PC-9 (cell line): ENCODE data around the gene CPOX. TPM values are rescaled to one million over a fixed set of nuclear protein-coding genes. Genes with fewer than 3 reads are reported as not detected.

Source experiments
- BruUV-seq: library from RNA; stranded (reverse); fragments of 400-500 nt; replicated peaks from 2 replicates; lab custom pipeline; 2021; lab: Mats Ljungman, UMichigan
- CTCF ChIA-PET: fragments of 300-600 bp; sonication (Branson Sonifier 250); formaldehyde crosslinking; loops from one replicate; lab custom pipeline; 2022; ENCODE audit warnings: antibody characterized with exemption; lab: Charles Lee
- POLR2A ChIA-PET: fragments of 300-600 bp; sonication (Branson Sonifier 250); formaldehyde crosslinking; loops from one replicate; lab custom pipeline; 2022; ENCODE audit warnings: antibody characterized with exemption; ENCODE audit not compliant: unreplicated experiment; lab: Charles Lee
- DNase-seq, 2 experiments: peaks; one replicate each; pipeline versions ENCODE4 v3.0.0 to v3.0.0-alpha.2; 2015 to 2022; ENCODE audit warnings: mixed read lengths in 1 of 2
- H2AFZ ChIP-seq: fragments of 200-600 bp; sonication (generic); 2 replicates; pipeline ENCODE4 v1.8.1; 2017; ENCODE audit warnings: antibody characterized with exemption
- H3F3A ChIP-seq: fragments of 200-600 bp; sonication (generic); 2 replicates; pipeline ENCODE4 v1.8.1; 2017; ENCODE audit warnings: antibody characterized with exemption, mild to moderate bottlenecking, low read depth; ENCODE audit not compliant: insufficient read depth
- H3K27ac ChIP-seq: fragments of 200-600 bp; sonication (generic); 2 replicates; pipeline ENCODE4 v1.6.1; 2016; ENCODE audit warnings: mixed run types
- H3K27me3 ChIP-seq: fragments of 200-600 bp; sonication (generic); 2 replicates; pipeline ENCODE4 v1.6.1; 2016; ENCODE audit warnings: low read depth, mixed run types; ENCODE audit not compliant: insufficient read depth
- H3K36me3 ChIP-seq: fragments of 200-600 bp; sonication (generic); 2 replicates; pipeline ENCODE4 v1.6.1; 2016; ENCODE audit warnings: low read depth, mixed run types
- H3K4me1 ChIP-seq: fragments of 200-600 bp; sonication (generic); replicated peaks from 2 replicates; pipeline ENCODE4 v1.6.1; 2016; ENCODE audit warnings: mixed run types; ENCODE audit not compliant: insufficient read depth
- H3K4me2 ChIP-seq: fragments of 200-600 bp; sonication (generic); 2 replicates; pipeline ENCODE4 v1.6.1; 2017; ENCODE audit warnings: mixed run types
- H3K4me3 ChIP-seq: fragments of 200-600 bp; sonication (generic); 2 replicates; pipeline ENCODE4 v1.6.1; 2016; ENCODE audit warnings: mixed run types
- H3K79me2 ChIP-seq: fragments of 200-600 bp; sonication (generic); 2 replicates; pipeline ENCODE4 v1.6.1; 2017; ENCODE audit warnings: low read depth, mixed run types
- H3K9me2 ChIP-seq: fragments of 200-600 bp; sonication (generic); 2 replicates; pipeline ENCODE4 v1.8.1; 2017; ENCODE audit warnings: mild to moderate bottlenecking; ENCODE audit not compliant: insufficient read depth
- H3K9me3 ChIP-seq: fragments of 200-600 bp; sonication (generic); 2 replicates; pipeline ENCODE4 v1.8.1; 2016; ENCODE audit warnings: low read depth; ENCODE audit not compliant: insufficient read depth
- H4K20me1 ChIP-seq: fragments of 200-600 bp; sonication (generic); 2 replicates; pipeline ENCODE4 v1.8.1; 2017; ENCODE audit not compliant: insufficient read depth
- EZH2 ChIP-seq: fragments of 200-600 bp; sonication (generic); IDR thresholded peaks from 2 replicates; pipeline ENCODE4 v1.8.0; 2017; ENCODE audit warnings: antibody characterized with exemption, low read depth
- intact Hi-C: fragments of 100-400 bp; cut with micrococcal nuclease; formaldehyde crosslinking; loops from one replicate; pipeline ENCODE4 v1.10.0; 2022; ENCODE audit not compliant: unreplicated experiment
- total RNA-seq: library from RNA; stranded (reverse); gene quantifications from 2 replicates; pipeline ENCODE4 v1.2.3, GENCODE V29; 2021
- TF ChIP-seq, protein P1 (sequence below): fragments of 200-600 bp; sonication (generic); conservative IDR thresholded peaks from 2 replicates; pipeline ENCODE4 v1.6.1; 2017; ENCODE audit warnings: mixed run types, antibody characterized with exemption, mild to moderate bottlenecking, moderate library complexity

CPOX gene
- total RNA-seq, 1 experiment from 2014 or later = 30.4 TPM

DNA sequence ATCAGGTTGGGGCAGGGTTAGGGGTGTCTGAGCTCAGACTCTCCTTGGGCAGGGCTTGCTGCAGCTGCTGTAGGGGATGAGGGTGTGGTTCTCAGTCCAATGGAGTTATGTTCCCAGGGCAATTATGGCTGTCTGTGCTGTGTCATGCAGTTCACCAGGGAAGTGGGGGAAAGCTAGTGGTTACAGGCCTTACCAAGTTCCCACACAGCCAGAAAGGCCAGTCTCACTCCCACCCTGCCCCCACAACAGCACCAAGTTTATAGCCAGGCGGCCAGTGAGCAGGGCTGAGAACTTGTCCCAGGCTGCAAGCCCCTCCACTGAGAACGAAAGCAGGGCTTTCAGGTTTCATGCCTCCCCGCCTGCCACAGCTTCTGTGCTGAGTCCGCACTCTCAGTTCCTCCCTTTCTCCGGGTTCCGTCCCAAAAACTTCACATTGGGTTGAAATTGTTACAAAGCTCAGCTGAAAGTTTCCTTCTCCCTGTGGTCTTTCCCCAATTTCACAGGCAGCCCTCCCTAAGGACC, 19.6 kb upstream of the CPOX start:
- Histone ChIP-seq H3K36me3 (no peaks in the 10 kb centered on the region), H4K20me1 (no peaks in the 10 kb centered on the region), H3K27ac (no peak overlapping the region), H3K4me2 (no peak overlapping the region), H3K27me3 (no peaks in the 10 kb centered on the region), H3K4me3 (no peak overlapping the region), H3K9me2 (no peaks in the 10 kb centered on the region), H3K9me3 (peaks cover 3% of the 10 kb centered on the region; the same call in 1 of the 2 replicates), H3K4me1 (no peaks in the 10 kb centered on the region), H3K79me2 (no peaks in the 10 kb centered on the region), H3F3A (no peaks in the 10 kb centered on the region), H2AFZ (no peak overlapping the region; the same call in 1 of the 2 replicates)
- CTCF ChIA-PET = no interaction called here
- no peak for DNase-seq
- intact Hi-C loops = no loop called here
- TF ChIP-seq, protein P1, sequence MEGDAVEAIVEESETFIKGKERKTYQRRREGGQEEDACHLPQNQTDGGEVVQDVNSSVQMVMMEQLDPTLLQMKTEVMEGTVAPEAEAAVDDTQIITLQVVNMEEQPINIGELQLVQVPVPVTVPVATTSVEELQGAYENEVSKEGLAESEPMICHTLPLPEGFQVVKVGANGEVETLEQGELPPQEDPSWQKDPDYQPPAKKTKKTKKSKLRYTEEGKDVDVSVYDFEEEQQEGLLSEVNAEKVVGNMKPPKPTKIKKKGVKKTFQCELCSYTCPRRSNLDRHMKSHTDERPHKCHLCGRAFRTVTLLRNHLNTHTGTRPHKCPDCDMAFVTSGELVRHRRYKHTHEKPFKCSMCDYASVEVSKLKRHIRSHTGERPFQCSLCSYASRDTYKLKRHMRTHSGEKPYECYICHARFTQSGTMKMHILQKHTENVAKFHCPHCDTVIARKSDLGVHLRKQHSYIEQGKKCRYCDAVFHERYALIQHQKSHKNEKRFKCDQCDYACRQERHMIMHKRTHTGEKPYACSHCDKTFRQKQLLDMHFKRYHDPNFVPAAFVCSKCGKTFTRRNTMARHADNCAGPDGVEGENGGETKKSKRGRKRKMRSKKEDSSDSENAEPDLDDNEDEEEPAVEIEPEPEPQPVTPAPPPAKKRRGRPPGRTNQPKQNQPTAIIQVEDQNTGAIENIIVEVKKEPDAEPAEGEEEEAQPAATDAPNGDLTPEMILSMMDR = no peak
- TF ChIP-seq EZH2 = no peak
- no TSS peak for BruUV-seq
- POLR2A ChIA-PET = no interaction called here

DNA sequence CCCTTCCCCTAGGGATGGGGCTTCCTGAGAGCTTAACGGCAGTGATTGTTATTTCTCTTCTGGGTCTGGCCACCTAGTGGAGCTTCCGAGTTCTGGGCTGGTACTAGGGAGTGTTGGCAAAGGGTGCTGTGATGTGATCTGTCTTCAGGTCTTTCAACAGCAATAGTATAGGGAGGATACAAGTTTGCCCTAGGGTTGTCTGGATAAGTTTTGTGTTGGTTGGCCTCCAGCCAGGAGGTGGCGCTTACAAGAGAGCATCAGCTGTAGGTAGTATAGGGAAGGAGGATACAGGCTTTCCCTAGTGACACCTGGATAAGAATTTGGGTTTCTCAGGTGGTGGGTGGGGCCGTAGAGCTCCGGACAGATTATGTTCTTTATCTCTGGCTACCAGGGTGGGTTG, 19.2 kb upstream of the CPOX start:
- CTCF ChIA-PET = interaction anchor here (0.5 kb wide), 1 partner anchor 16 kb away, joined by 3 read pairs; no protein-coding TSS in a partner anchor

GRCh38 chr3:98608029-98608428, 14.6 kb upstream of the CPOX start:
- no peak for DNase-seq
- peaks cover 3% of the 10 kb centered on the region; the same call in 1 of the 2 replicates for H3K9me3 ChIP-seq
- TF ChIP-seq, protein P1 = no peak
- TF ChIP-seq EZH2 = no peak
- no peak overlapping the region for H2AFZ ChIP-seq
- H3K4me2 ChIP-seq = no peak overlapping the region
- H3F3A ChIP-seq = no peaks in the 10 kb centered on the region
- no peaks in the 10 kb centered on the region for H3K9me2 ChIP-seq
- ChIA-PET CTCF (no interaction called here), POLR2A (no interaction called here)
- BruUV-seq = no TSS peak
- no peaks in the 10 kb centered on the region for H3K27me3 ChIP-seq
- intact Hi-C loops = loop anchor here (10.0 kb wide), 1 partner anchor 1177 kb away; no protein-coding TSS in a partner anchor
- H3K79me2 ChIP-seq = no peaks in the 10 kb centered on the region
- H3K27ac ChIP-seq = no peak overlapping the region
- H4K20me1 ChIP-seq = no peaks in the 10 kb centered on the region
- no peak overlapping the region for H3K4me3 ChIP-seq
- H3K36me3 ChIP-seq = no peaks in the 10 kb centered on the region
- H3K4me1 ChIP-seq = no peaks in the 10 kb centered on the region

More for the DNA sequence above, 19.2 kb upstream of the CPOX start:
- Histone ChIP-seq H3K27me3 (no peaks in the 10 kb centered on the region), H3K4me2 (no peak overlapping the region), H3K79me2 (no peaks in the 10 kb centered on the region), H2AFZ (no peak overlapping the region), H3K9me2 (no peaks in the 10 kb centered on the region), H4K20me1 (no peaks in the 10 kb centered on the region), H3K4me3 (no peak overlapping the region), H3K36me3 (no peaks in the 10 kb centered on the region), H3K27ac (no peak overlapping the region), H3K9me3 (peaks cover 3% of the 10 kb centered on the region; the same call in 1 of the 2 replicates), H3K4me1 (no peaks in the 10 kb centered on the region), H3F3A (no peaks in the 10 kb centered on the region)
- DNase-seq = no peak
- intact Hi-C loops = no loop called here
- POLR2A ChIA-PET = no interaction called here
- TF ChIP-seq EZH2 = no peak
- TF ChIP-seq, protein P1 = no peak; the same call in 1 of the 2 replicates
- no TSS peak for BruUV-seq
